K562 (cell line): ENCODE results near the gene NPPC. TPM values are rescaled to one million over a fixed set of nuclear protein-coding genes. Genes with fewer than 3 reads are reported as not detected.

Source experiments
- ATAC-seq: fragments of 200-7000 bp; cut with Tn5 transposase; 3 replicates; pipeline ENCODE4 v1.9.1; 2020; ENCODE audit warnings: moderate library complexity
- BruUV-seq: library from RNA; stranded (reverse); fragments of 400-500 nt; replicated peaks from 2 replicates; lab custom pipeline; 2021; lab: Mats Ljungman, UMichigan
- CTCF ChIA-PET: fragments of 300-600 bp; formaldehyde crosslinking; extraction: SDS; loops from one replicate; lab custom pipeline; 2021; ENCODE audit warnings: low intra/inter-chr PET ratio; lab: Yijun Ruan, JAX
- POLR2A ChIA-PET: fragments of 300-600, 350-650 bp; sonication (Branson Sonifier 250); formaldehyde crosslinking; extraction: SDS; loops from one replicate; lab custom pipeline; 2021; ENCODE audit warnings: antibody characterized with exemption, inconsistent platforms; lab: Yijun Ruan, JAX
- DNase-seq, 4 experiments: peaks; one replicate each; pipeline versions ENCODE4 v3.0.0 to v3.0.0-alpha.2; 2011 to 2018; ENCODE audit warnings: low spot score in 3 of 4, mixed read lengths in 3 of 4; ENCODE audit errors: extremely low read depth in 1 of 4
- FAIRE-seq: peaks from 2 replicates; lab custom pipeline; 2011; peaks lifted over from hg19 to GRCh38; lab: Jason Lieb, UNC
- H2AFZ ChIP-seq: 2 replicates; pipeline ENCODE4 v1.6.0; 2011; ENCODE audit warnings: low read depth, low read length, control low read depth, inconsistent platforms
- H3K27ac ChIP-seq: fragments of 200-600 bp; 3 replicates; pipeline ENCODE4 v1.8.0; 2011; ENCODE audit warnings: low read depth, mild to moderate bottlenecking, control low read depth, inconsistent platforms, low read length, moderate library complexity, mixed read lengths; ENCODE audit errors: extremely low read depth
- H3K27me3 ChIP-seq, 2 experiments: fragments of 300-600 bp in 1 of 2; 2 replicates in 1 of 2; 3 replicates in 1 of 2; pipeline versions ENCODE4 v1.6.0 to v1.8.0; 2011; ENCODE audit warnings: inconsistent platforms in 2 of 2, low read length in 2 of 2, mild to moderate bottlenecking in 1 of 2, mixed read lengths in 1 of 2, moderate library complexity in 1 of 2; ENCODE audit not compliant: control insufficient read depth in 2 of 2, insufficient read depth in 2 of 2
- H3K36me3 ChIP-seq: fragments of 300-600 bp; 3 replicates; pipeline ENCODE4 v1.8.0; 2011; ENCODE audit warnings: mild to moderate bottlenecking, low read length, inconsistent platforms; ENCODE audit not compliant: control insufficient read depth, insufficient read depth
- H3K4me1 ChIP-seq, 2 experiments: fragments of 200-600 bp in 1 of 2; replicated peaks in 1 of 2; 2 replicates in 1 of 2; 3 replicates in 1 of 2; pipeline versions ENCODE4 v1.5.1 to v1.8.0; 2011; ENCODE audit warnings: inconsistent platforms in 2 of 2, low read length in 2 of 2, mild to moderate bottlenecking in 1 of 2, mixed read lengths in 1 of 2, moderate library complexity in 1 of 2; ENCODE audit not compliant: control insufficient read depth in 2 of 2, insufficient read depth in 2 of 2
- H3K4me2 ChIP-seq: 2 replicates; pipeline ENCODE4 v1.6.1; 2011; ENCODE audit warnings: low read length, control low read depth, inconsistent platforms, mixed read lengths; ENCODE audit not compliant: insufficient read depth
- H3K4me3 ChIP-seq: fragments of 200-600 bp; sonication (generic), shearing (Covaris generic); 2 replicates; pipeline ENCODE4 v1.5.1; 2016; ENCODE audit warnings: control low read depth, inconsistent platforms
- H3K79me2 ChIP-seq: fragments of 200-600 bp; 3 replicates; pipeline ENCODE4 v1.8.0; 2011; ENCODE audit warnings: low read length, inconsistent platforms; ENCODE audit not compliant: control insufficient read depth, insufficient read depth
- H3K9ac ChIP-seq, 2 experiments: 2 replicates each; pipeline versions ENCODE4 v1.6.0 to v1.6.1; 2011; ENCODE audit warnings: low read depth in 2 of 2, low read length in 2 of 2, control low read depth in 1 of 2, inconsistent platforms in 1 of 2, mild to moderate bottlenecking in 1 of 2, mixed read lengths in 1 of 2; ENCODE audit not compliant: insufficient read depth in 1 of 2
- H3K9me1 ChIP-seq: one replicate; pipeline ENCODE4 v1.6.0; 2011; ENCODE audit warnings: inconsistent platforms, mild to moderate bottlenecking, low read length, moderate library complexity; ENCODE audit not compliant: control insufficient read depth, insufficient read depth
- H3K9me3 ChIP-seq: replicated peaks from 2 replicates; pipeline ENCODE4 v1.5.1; 2011; ENCODE audit warnings: low read depth, low read length, inconsistent platforms; ENCODE audit not compliant: control insufficient read depth, insufficient read depth
- H4K20me1 ChIP-seq: replicated peaks from 2 replicates; pipeline ENCODE4 v1.6.1; 2011; ENCODE audit warnings: low read length, inconsistent platforms, mixed read lengths; ENCODE audit not compliant: control insufficient read depth, insufficient read depth
- AFF4 ChIP-seq: sonication (generic); formaldehyde crosslinking; IDR thresholded peaks from 2 replicates; pipeline ENCODE4 v1.8.0; 2023; ENCODE audit warnings: mild to moderate bottlenecking, missing genetic modification reagents
- ZBTB7A ChIP-seq: IDR thresholded peaks from 2 replicates; pipeline ENCODE4 v1.6.1; 2011; ENCODE audit warnings: low read depth, mild to moderate bottlenecking, low read length, moderate library complexity, borderline replicate concordance; ENCODE audit not compliant: control insufficient read depth
- WGBS: fragments of 100-300 bp; shearing (Covaris generic); methylation state at CpG from one replicate; pipeline ENCODE4 v1.1.6; 2016; ENCODE audit warnings: low coverage, mixed read lengths; ENCODE audit not compliant: insufficient coverage; ENCODE audit errors: missing lambda C conversion rate; 5-methylcytosine and 5-hydroxymethylcytosine counted together
- in situ Hi-C: fragments of 300-500 bp; cut with MboI; formaldehyde crosslinking; loops from 4 replicates; pipeline ENCODE4 v1.15.0; 2018; ENCODE audit warnings: inconsistent platforms, mixed read lengths
- intact Hi-C: fragments of 100-400 bp; cut with micrococcal nuclease; formaldehyde crosslinking; loops from 2 replicates; pipeline ENCODE4 v1.14.2; 2022
- polyA plus RNA-seq, 8 experiments: library from polyadenylated mRNA; depleted of rRNA in 4 of 8; stranded (reverse) in 5 of 8; unstranded in 3 of 8; fragments of >200 nt; fragmentation: Nextera tagmentation in 2 of 8; fragmentation: Illumina TruSeq in 1 of 8; extraction: Ambion mirVana in 2 of 8; extraction: Trizol in 1 of 8; gene quantifications; 2 replicates each; pipeline versions ENCODE4 v1.2.1 to v1.2.3, GENCODE V29; 2011 to 2014; ENCODE audit warnings: inconsistent platforms in 1 of 8, missing spikeins in 1 of 8
- total RNA-seq, 7 experiments: library from RNA; depleted of rRNA in 6 of 7; stranded (reverse); fragments of >200 nt in 6 of 7; fragmentation: Illumina TruSeq in 2 of 7; extraction: Trizol in 2 of 7; gene quantifications; 2 replicates each; pipeline versions ENCODE4 v1.2.1 to v1.2.3, GENCODE V29; 2011 to 2021; ENCODE audit warnings: low replicate concordance in 1 of 7
- TF ChIP-seq, protein P1 (sequence below), 2 experiments: fragments of 150-350 bp in 1 of 2; IDR thresholded peaks; 2 replicates each; pipeline ENCODE4 v1.6.1; 2012 to 2016; ENCODE audit warnings: low read depth in 2 of 2, low read length in 2 of 2, mild to moderate bottlenecking in 1 of 2, moderate library complexity in 1 of 2
- TF ChIP-seq, protein P2 (sequence below), 2 experiments: fragments of 450-650 bp; IDR thresholded peaks; 2 replicates each; pipeline ENCODE4 v1.6.1; 2016

The NPPC gene
- total and polyA plus RNA-seq, 9 of the 15 experiments (the other 6 are each of a cell fraction or from before 2014, with no cell fraction given), result not detected

DNA sequence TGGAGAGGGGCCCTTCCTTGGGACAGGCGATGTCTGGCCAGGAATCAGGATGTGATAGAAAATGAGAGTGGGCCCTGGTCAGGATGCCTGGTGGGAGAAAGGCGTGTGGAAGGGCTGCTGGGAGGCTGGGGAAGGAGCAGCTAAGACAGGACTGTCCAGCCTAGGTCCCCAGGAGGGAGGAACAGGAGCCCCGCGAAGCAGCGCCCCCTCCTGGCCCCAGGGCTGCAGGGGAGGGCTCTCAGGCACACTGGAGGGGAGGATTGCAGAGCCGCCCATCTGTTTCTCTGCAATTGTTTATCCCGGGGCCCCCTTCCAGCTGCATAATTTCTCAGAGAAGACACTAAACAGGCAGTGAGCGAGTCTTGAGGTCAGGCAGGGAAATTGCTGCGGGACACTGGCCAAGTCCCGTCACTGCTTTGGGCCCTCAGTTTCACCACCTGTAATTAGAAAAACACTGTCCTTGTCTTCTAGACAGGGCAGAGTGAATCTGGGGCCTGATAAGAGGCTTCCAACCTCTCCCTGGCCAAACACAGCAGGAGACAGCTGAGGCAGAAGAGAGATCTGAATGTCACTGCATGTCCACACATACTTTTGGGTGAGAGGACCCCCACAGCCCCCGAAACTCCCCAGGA lies 3.9 kb upstream of the NPPC start:
- Histone ChIP-seq H3K4me3 (no peak overlapping the region), H3K4me1 (peaks cover 0 to 34% of the 10 kb centered on the region in 2 experiments; a peak in 2 of 5 replicates), H3K9me1 (no peaks in the 10 kb centered on the region), H3K27me3 (peaks cover 8 to 54% of the 10 kb centered on the region in 2 experiments; a peak in 4 of 5 replicates), H3K9ac (no peak overlapping the region), H3K79me2 (no peaks in the 10 kb centered on the region), H3K27ac (no peak overlapping the region), H4K20me1 (0 out of 2 replicates have a peak, but pooled peaks cover 4% of the 10 kb centered on the region), H3K9me3 (no peaks in the 10 kb centered on the region), H3K36me3 (no peaks in the 10 kb centered on the region), H3K4me2 (no peak overlapping the region), H2AFZ (no peak overlapping the region)
- no TSS peak for BruUV-seq
- 0% methylated on average over 8 of the region's 11 CpGs for WGBS
- CTCF ChIA-PET, result no interaction called here
- POLR2A ChIA-PET, result no interaction called here
- peak; percentile 80 for ATAC-seq
- intact Hi-C loops (loop anchor here (5.0 kb wide), 2 partner anchors 212 to 397 kb away; no protein-coding TSS in a partner anchor), in situ Hi-C loops (no loop called here)
- no peak for FAIRE-seq
- peak; percentile 54 to 78 (median 75) for DNase-seq
- TF ChIP-seq ZBTB7A, result no peak
- TF ChIP-seq, protein P1, sequence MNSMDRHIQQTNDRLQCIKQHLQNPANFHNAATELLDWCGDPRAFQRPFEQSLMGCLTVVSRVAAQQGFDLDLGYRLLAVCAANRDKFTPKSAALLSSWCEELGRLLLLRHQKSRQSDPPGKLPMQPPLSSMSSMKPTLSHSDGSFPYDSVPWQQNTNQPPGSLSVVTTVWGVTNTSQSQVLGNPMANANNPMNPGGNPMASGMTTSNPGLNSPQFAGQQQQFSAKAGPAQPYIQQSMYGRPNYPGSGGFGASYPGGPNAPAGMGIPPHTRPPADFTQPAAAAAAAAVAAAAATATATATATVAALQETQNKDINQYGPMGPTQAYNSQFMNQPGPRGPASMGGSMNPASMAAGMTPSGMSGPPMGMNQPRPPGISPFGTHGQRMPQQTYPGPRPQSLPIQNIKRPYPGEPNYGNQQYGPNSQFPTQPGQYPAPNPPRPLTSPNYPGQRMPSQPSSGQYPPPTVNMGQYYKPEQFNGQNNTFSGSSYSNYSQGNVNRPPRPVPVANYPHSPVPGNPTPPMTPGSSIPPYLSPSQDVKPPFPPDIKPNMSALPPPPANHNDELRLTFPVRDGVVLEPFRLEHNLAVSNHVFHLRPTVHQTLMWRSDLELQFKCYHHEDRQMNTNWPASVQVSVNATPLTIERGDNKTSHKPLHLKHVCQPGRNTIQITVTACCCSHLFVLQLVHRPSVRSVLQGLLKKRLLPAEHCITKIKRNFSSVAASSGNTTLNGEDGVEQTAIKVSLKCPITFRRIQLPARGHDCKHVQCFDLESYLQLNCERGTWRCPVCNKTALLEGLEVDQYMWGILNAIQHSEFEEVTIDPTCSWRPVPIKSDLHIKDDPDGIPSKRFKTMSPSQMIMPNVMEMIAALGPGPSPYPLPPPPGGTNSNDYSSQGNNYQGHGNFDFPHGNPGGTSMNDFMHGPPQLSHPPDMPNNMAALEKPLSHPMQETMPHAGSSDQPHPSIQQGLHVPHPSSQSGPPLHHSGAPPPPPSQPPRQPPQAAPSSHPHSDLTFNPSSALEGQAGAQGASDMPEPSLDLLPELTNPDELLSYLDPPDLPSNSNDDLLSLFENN (IDR thresholded peaks at IDR 0.05; ENCODE audit: low read depth in 2 of 2, low read length in 2 of 2), result peak in 1 of 2 experiments; percentile 62; a peak in 1 of 4 replicates
- TF ChIP-seq, protein P2, sequence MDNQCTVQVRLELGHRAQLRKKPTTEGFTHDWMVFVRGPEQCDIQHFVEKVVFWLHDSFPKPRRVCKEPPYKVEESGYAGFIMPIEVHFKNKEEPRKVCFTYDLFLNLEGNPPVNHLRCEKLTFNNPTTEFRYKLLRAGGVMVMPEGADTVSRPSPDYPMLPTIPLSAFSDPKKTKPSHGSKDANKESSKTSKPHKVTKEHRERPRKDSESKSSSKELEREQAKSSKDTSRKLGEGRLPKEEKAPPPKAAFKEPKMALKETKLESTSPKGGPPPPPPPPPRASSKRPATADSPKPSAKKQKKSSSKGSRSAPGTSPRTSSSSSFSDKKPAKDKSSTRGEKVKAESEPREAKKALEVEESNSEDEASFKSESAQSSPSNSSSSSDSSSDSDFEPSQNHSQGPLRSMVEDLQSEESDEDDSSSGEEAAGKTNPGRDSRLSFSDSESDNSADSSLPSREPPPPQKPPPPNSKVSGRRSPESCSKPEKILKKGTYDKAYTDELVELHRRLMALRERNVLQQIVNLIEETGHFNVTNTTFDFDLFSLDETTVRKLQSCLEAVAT (IDR thresholded peaks at IDR 0.05), result peak in 1 of 2 experiments; percentile 97; a peak in 2 of 4 replicates
- no peak for TF ChIP-seq AFF4 (CRISPR knock-in tag)
